Subcutaneous abdominal adipose tissue (tissue), 5 donors: Measurements from ENCODE around the gene PSTPIP2.
A peak's percentile ranks its signal among the peaks of the same experiment; 100 is the strongest.
"Not testable (repeated sequence)": the region's sequence is repeated elsewhere in the genome, so short reads cannot be mapped to it uniquely, and the experiment has no call there.

Source experiments
- H3K27ac ChIP-seq: one replicate; pipeline ENCODE4 v1.7.0; 2013; ENCODE audit warnings: low read depth, mild to moderate bottlenecking, inconsistent platforms, low read length, moderate library complexity
- H3K27me3 ChIP-seq, 5 donors: one replicate each; pipeline ENCODE4 v1.7.0; 2013; ENCODE audit warnings: low read length in 5 of 5, inconsistent platforms in 1 of 5; ENCODE audit not compliant: control insufficient read depth in 5 of 5, insufficient read depth in 4 of 5
- H3K36me3 ChIP-seq, 5 donors: one replicate each; pipeline ENCODE4 v1.7.0; 2013; ENCODE audit warnings: low read length in 5 of 5; ENCODE audit not compliant: control insufficient read depth in 5 of 5, insufficient read depth in 5 of 5
- H3K4me1 ChIP-seq, 5 donors: one replicate each; pipeline ENCODE4 v1.7.0; 2013; ENCODE audit warnings: low read length in 5 of 5, mild to moderate bottlenecking in 3 of 5, moderate library complexity in 1 of 5; ENCODE audit not compliant: control insufficient read depth in 5 of 5, insufficient read depth in 5 of 5
- H3K4me3 ChIP-seq, 5 donors: one replicate each; pipeline ENCODE4 v1.7.0; 2013; ENCODE audit warnings: low read length in 5 of 5, low read depth in 1 of 5
- H3K9ac ChIP-seq, 5 donors: one replicate each; pipeline ENCODE4 v1.7.0; 2013; ENCODE audit warnings: low read length in 5 of 5, mild to moderate bottlenecking in 4 of 5, moderate library complexity in 3 of 5
- H3K9me3 ChIP-seq, 5 donors: one replicate each; pipeline ENCODE4 v1.7.0; 2013; ENCODE audit warnings: low read length in 5 of 5; ENCODE audit not compliant: control insufficient read depth in 5 of 5
- donor health status: healthy.
- donor health status: healthy.
- donor health status: healthy.
- donor health status: healthy.
- donor health status: healthy.

The PSTPIP2 gene

DNA sequence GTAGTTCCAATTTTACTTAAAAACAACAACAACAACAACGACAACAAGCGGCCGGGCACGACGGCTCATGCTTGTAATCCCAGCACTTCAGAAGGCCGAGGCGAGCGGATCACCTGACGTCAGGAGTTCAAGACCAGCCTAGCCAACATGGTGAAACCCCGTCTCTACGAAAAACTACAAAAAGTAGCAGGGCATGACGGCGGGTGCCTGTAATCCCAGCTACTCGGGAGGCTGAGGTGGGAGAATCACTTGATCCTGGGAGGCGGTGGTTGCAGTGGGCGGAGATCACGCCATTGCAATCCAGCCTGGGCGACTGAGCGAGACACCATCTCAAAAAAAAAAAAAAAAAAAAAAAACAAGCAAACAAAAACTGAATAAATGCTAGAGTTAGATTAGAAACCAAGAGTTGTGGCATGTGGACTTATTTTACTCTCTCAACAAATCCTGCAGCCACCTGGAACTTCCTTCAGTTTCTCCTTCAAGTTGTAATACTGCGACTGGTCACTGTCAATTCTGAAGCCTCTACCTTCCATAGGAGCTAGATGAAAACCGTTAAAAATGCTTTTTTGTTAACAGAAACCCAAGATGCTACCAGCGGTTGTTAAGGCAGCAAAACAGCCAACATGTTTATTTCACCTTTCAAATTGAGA, 24.7 kb upstream of the PSTPIP2 start:
- peak overlapping the region; percentile 79 to 100 (median 99) for H3K4me3 ChIP-seq
- H3K27me3 ChIP-seq: no peaks in the 10 kb centered on the region
- H3K9me3 ChIP-seq: no peaks in the 10 kb centered on the region
- H3K4me1 ChIP-seq: peaks cover 0 to 38% (median 26%) of the 10 kb centered on the region in 5 donors
- peaks cover 5 to 25% (median 10%) of the 10 kb centered on the region in 5 donors for H3K36me3 ChIP-seq
- H3K27ac ChIP-seq: peak overlapping the region; percentile 92
- peak overlapping the region; percentile 82 to 98 (median 93) for H3K9ac ChIP-seq

DNA sequence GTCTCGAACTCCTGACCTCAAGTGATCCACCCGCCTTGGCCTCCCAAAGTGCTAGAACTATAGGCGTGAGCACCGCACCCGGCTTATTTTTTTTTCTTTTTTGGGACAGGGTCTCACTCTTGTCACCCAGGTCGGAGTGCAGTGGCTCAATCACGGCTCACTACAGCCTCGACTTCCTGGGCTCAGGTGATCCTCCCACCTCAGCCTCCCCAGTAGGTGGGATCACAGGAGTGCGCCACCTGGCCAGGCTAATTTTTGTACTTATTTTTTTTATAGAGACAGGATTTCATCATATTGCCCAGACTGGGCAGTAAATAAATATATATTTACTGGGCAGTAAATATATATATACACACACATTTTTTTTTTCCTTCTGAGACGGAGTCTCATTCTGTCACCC, 23.5 kb upstream of the PSTPIP2 start:
- no peak overlapping the region for H3K9ac ChIP-seq
- H3K9me3 ChIP-seq: no peaks in the 10 kb centered on the region
- H3K27ac ChIP-seq: no peak overlapping the region
- H3K4me1 ChIP-seq: peaks cover 0 to 38% (median 26%) of the 10 kb centered on the region in 5 donors
- peaks cover 15 to 38% (median 23%) of the 10 kb centered on the region in 5 donors for H3K36me3 ChIP-seq
- no peaks in the 10 kb centered on the region for H3K27me3 ChIP-seq
- H3K4me3 ChIP-seq: no peak overlapping the region

DNA sequence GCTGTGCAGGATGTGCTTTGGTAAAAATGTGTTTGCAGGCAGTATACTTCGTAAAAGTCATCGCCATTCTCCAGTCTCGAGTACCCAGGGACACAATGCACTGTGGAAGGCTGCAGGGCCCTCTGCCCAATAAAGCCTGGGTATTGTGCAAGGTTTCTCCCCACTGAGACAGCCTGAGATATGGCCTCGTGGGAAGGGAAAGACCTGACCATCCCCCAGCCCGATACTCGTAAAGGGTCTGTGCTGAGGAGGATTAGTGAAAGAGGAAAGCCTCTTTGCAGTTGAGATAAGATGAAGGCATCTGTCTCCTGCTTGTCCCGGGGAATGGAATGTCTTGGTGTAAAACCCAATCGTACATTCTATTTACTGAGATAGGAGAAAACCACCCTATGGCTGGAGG, 16.4 kb upstream of the PSTPIP2 start:
- not testable (repeated sequence) for H3K4me3 ChIP-seq, H3K27ac ChIP-seq, H3K9ac ChIP-seq, H3K9me3 ChIP-seq, H3K27me3 ChIP-seq
- Histone ChIP-seq H3K4me1 (peaks cover 0 to 11% (median 4%) of the 10 kb centered on the region in 5 donors), H3K36me3 (peaks cover 45 to 97% (median 88%) of the 10 kb centered on the region in 5 donors)

DNA sequence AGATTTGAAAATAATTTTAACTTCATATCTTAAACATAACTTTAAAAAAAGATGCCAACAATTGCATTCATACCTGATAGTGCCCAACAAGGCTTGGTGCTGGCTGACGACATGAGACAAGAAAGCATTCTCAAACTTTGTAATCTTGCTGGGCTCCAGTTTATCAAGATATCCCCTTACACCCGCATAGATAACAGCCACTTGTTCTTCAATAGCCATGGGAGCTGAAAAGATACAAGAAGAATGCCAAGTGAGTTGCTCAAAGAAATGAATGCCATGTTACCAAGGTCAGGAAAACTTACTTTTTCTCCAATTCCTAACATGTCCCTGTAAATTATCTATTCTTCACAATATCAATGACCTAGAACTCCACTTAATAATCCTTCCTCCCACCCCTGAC, 12.4 kb upstream of the PSTPIP2 start:
- H3K36me3 ChIP-seq: peaks cover 36 to 94% (median 88%) of the 10 kb centered on the region in 5 donors
- H3K9me3 ChIP-seq: no peaks in the 10 kb centered on the region
- peaks cover 0 to 8% (median 4%) of the 10 kb centered on the region in 5 donors for H3K4me1 ChIP-seq
- no peak overlapping the region for H3K27ac ChIP-seq
- no peak overlapping the region for H3K4me3 ChIP-seq
- H3K27me3 ChIP-seq: no peaks in the 10 kb centered on the region
- no peak overlapping the region for H3K9ac ChIP-seq

DNA sequence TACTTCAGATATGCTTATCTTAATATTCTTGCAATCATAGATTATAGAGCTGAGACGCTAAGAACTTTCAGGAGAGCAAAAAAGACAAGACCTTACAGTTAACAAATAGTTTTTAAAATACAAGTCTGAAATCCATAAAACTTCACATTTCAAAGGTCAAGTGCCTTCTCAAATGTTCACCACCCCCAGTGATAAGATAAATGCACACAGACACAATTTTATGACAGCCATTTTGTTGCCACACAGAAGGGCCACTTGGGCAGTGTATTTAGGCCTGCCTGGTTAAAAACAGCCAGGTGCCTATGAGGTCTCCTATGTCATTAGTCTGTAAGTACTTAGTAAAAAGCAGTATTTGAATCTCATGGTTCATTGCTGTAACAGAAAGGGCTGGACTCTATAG, 8.1 kb upstream of the PSTPIP2 start:
- Histone ChIP-seq H3K9me3 (no peaks in the 10 kb centered on the region), H3K36me3 (peaks cover 22 to 66% (median 46%) of the 10 kb centered on the region in 5 donors), H3K4me1 (no peaks in the 10 kb centered on the region), H3K9ac (no peak overlapping the region), H3K4me3 (no peak overlapping the region), H3K27me3 (no peaks in the 10 kb centered on the region), H3K27ac (no peak overlapping the region)

DNA sequence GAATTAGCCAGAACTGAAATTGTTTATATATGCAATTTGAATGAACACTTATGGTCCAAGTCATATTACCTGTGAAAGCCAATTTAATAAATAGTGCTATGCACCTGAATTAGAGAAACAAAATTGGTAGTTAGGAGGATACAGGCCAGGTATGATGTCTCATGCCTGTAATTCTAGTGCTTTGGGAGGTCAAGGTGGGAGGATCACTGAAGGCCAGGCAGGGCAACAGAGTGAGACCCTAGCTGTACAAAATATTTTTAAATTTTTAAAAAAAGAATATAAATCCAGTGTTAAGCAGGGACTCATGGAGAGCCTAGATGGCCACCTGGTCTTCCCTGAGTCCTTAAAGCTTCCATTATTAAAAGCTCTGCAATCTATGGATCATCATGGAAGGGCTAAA, 7.3 kb upstream of the PSTPIP2 start:
- no peaks in the 10 kb centered on the region for H3K4me1 ChIP-seq
- H3K27ac ChIP-seq: no peak overlapping the region
- H3K4me3 ChIP-seq: no peak overlapping the region
- no peak overlapping the region for H3K9ac ChIP-seq
- H3K36me3 ChIP-seq: peaks cover 16 to 58% (median 38%) of the 10 kb centered on the region in 5 donors
- H3K27me3 ChIP-seq: no peaks in the 10 kb centered on the region
- H3K9me3 ChIP-seq: no peaks in the 10 kb centered on the region

DNA sequence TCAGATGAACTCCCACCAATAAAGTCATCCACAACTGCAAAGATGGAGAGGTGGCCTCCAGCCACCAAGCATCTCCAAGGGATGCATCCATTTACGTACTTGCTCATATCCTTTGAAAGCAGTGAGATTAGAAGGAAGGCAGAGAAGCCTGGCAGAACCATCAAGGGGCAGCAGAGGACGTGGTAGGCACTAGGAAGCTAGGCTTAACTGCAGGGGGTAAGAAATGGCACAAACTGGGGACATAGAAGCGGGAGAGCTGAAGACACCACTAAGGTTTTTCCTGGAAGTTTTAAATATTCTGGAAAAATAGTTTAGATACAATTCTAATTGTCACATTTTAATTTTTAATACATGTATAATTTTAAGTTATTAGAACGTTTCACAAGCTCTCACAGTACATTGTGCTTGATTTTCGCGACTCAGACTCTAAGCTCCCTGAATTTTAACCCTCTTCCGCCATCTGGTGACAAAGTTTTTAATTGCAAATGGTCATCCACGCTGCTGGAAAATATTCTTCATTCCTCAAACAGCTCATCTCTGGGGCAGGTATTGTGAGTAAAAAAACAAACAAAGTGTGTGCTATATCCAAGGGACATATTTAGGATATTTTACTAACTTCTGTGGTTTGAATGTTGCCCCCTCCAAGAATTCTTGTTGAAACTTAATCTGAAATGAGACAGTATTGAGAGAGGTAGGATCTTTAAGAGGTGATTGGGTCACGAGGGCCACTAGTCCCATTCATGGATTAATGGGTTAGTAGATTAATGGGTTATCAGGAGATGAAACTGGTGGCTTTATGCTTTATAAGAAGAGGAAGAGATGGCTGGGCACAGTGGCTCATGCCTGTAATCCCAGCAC, 1.6 kb upstream of the PSTPIP2 start:
- Histone ChIP-seq H3K4me3 (no peak overlapping the region), H3K4me1 (peaks cover 0 to 33% (median 26%) of the 10 kb centered on the region in 5 donors), H3K9me3 (no peaks in the 10 kb centered on the region), H3K27ac (no peak overlapping the region), H3K27me3 (no peaks in the 10 kb centered on the region), H3K9ac (no peak overlapping the region), H3K36me3 (peaks cover 0 to 10% (median 4%) of the 10 kb centered on the region in 5 donors)

DNA sequence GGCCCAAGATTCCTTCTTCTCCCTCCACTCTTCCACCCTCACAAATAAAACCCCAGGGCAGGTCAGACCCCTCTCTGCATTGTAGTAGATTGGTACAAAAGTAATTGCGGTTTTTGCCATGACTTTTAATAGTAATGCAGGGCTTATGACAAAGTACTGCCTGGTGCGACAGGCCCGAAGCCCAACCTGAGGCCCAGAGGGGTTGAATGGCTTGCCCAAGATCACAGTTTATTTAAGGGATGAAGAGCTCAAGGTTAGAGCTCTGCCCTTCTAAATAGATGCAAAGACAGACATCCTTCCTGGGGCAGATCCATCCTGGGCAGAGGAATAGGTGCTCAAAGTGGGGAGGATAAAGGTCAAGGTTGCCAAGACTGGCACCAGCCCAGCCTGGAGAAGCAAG, 899 bp upstream of the PSTPIP2 start:
- Histone ChIP-seq H3K4me3 (peak overlapping the region in 1 of 5 donors; percentile 66), H3K4me1 (peaks cover 0 to 34% (median 30%) of the 10 kb centered on the region in 5 donors), H3K9me3 (no peaks in the 10 kb centered on the region), H3K27ac (no peak overlapping the region), H3K9ac (no peak overlapping the region), H3K36me3 (peaks cover 0 to 8% (median 4%) of the 10 kb centered on the region in 5 donors), H3K27me3 (no peaks in the 10 kb centered on the region)

DNA sequence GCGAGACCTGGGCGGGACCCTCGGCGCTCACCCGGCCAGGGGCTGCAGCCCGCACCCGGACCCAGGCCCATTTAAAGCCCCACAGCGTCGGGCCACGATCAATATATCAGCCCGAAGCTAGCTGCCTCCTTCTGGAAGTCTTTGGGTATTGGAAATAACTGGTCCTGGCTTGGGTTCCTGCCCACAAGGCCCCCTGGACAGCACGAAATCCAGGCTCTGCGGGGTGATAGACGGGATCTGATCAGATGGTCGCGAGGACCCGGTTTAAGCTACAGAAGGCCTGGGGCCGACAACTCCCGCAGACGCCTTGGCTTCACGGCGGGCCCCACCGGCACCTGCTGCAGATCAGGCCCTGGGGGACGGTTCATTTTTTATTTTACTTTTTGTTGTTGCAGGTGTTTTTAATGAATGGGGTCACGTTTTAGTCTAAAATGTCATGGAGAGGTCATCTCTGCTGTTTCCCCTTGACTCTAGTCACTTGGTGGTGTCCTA, 362 bp upstream of the PSTPIP2 start:
- Histone ChIP-seq H3K27ac (no peak overlapping the region), H3K9me3 (no peaks in the 10 kb centered on the region), H3K27me3 (no peaks in the 10 kb centered on the region), H3K4me3 (peak overlapping the region; percentile 48 to 82 (median 69)), H3K36me3 (peaks cover 0 to 3% (median 0%) of the 10 kb centered on the region in 5 donors), H3K9ac (peak overlapping the region in 4 of 5 donors; percentile 61 to 89 (median 76)), H3K4me1 (peaks cover 0 to 34% (median 30%) of the 10 kb centered on the region in 5 donors)
